ENCODE results near the gene HACD3.

DNA sequence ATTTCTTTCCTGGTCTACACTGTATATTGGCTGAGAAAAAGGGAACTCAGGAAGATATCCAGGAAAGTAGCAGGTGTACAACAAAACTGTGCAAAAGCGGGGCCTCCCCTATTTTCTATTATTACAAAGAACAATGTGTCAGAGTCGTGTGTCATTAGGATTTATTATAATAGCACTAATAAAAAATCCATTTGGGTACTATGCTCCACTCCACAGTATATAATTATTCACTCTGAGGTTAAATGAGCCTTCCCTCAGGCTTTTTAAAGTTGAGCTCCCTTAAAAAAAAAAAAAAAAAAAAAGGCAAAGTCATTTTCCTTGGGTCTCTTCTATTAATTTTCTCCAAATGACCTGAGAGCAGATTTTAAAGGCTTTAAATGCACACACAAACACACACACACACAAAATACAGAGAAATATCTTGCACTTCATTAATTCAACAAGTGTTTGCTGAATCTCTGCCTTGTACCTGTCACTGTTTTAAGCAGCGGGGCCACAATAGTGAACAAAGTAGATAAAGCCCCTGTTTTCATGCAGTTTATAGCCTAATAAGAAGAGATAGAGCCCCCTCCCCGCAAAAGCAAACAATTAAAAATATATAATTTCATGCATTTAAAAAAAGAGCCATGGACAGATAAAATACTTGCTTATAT is 11.5 kb upstream of the HACD3 start:
- TF ChIP-seq ZNF274 (IDR thresholded peaks at IDR 0.05; ENCODE audit: low read depth, low read length) (no peak), SUZ12 (IDR thresholded peaks at IDR 0.05; ENCODE audit: extremely low read depth, insufficient read depth, insufficient read length) (no peak)
